Fibroblast of skin of back (primary cell): ENCODE measurements around the gene CPLX1.
"Not testable (repeated sequence)": the region's sequence is repeated elsewhere in the genome, so short reads cannot be mapped to it uniquely, and the experiment has no call there.

Experiments used
- DNase-seq: peaks from one replicate; pipeline ENCODE4 v3.0.0-alpha.2; 2013

The CPLX1 gene

GRCh38 chr4:791252-791897 lies 34.6 kb downstream of the CPLX1 start:
- no peak for DNase-seq

DNA sequence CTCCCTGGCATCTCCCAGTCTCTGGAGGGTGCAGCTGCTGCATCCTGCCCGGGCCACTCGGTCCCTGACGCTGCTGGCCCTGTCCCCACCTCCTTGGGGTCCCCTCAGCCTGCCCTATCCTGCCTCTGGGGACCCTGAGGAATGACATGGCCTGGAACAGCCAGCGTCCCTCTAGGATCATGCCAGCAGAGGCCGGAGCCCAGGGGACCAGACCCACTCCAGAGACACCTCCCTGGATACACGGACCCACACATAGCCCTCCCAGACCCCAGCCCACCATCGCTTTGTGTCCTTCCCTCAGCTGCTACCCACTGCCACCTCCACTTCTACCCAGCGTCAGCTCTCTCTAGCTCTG lies 35.5 kb downstream of the CPLX1 start:
- DNase-seq, result no peak

GRCh38 chr4:789571-790465 lies 36.1 kb downstream of the CPLX1 start:
- no peak for DNase-seq

DNA sequence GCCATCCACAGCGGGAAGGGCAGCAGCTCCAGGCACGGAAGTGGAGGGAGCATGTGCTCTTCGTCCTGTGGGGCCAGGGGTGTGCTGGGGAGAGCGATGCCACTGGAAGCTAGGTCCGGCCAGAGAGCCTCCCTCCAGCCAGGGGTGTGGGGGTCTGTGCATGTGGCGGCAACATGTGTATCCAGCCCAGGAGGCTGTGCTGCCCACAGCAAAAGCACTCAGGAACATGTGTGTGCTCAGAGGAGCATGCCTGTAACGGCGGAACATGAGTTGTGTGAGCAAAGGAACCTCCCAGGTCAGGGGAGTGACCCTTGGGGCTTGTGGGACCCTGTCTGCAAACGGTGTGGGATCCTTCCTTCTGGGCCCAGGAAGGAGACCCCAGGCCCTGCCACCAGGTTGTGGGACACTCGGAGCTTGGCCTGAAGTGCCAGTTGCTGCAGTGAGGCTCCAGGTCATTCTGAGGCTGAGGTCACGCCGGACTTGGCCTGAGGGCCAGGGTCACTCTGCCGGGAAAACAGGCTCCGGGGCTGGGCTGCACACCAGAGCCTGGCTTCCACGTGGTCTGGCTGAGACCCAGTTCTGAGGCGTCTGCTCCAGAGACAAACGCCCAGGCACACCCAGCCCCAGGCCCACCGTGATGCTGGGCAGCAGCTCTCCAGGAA lies 37.2 kb downstream of the CPLX1 start:
- no peak for DNase-seq

DNA sequence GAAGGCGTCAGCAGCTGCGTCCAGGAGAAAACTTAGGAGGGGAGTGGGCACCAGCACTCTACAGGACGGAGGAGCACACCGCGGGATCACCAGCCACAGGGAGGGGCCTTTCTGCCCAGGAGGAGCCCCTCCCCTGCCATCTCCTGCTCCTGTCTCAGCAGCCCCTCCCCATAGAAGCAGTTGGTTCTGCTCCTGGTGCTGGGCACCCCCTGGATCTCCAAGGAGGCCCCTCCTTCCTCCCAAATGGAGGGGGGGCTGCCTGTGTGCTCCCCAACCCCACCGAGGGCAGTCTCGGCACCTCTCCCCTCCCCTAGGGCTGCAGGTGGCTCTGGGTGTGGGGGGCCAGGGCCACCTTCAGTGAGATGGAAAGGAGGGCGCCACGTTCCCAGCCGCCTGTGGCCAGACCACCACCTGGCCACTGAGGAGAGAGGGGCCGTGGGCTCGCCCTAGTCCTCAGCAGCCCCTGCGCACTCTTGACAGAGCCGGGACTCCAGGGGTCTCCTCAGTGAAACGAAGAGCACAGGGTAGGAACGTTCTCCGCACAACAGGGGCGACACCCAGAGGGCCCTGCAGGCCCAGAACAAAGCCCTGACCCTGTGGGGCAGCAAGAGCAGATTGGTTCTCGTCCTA lies 37.8 kb downstream of the CPLX1 start:
- no peak for DNase-seq

- no peak for DNase-seq
Observed at GRCh38 chr4:787561-787981, 38.4 kb downstream of the CPLX1 start.

GRCh38 chr4:786861-787300 lies 39.0 kb downstream of the CPLX1 start:
- no peak for DNase-seq

DNA sequence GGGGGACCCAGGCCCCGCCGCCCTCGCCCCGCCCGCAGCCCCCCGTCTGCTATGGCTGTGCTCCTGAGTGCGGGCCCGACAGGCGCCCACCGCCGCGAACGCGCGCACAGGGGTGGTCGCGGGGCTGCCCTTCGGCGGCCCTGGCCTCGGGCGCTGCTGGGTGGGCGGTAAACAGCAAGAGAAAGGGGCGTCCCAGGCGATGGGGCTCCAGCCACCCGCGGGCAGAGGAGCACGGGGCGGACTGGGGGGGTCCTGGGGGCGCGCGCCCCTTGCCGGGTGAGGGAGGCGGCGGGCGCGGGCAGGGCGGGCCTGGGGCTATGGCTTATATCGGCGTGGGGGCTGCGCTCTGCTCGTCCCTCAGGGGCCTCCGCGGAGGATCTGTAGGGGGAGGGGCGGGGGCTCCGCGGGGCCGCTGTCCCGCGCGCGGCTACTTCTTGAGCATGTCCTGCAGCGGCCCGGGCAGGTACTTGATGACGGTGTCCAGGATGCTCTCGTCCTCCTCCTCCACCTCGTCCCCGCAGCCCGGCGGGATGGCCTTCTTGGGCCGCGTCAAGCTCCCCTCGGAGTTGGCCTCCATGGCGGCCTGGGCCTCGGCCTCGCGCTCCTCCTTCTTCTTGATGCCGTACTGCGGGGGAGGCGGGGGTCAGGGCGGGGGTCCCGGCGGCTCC lies 39.7 kb downstream of the CPLX1 start:
- no peak for DNase-seq

DNA sequence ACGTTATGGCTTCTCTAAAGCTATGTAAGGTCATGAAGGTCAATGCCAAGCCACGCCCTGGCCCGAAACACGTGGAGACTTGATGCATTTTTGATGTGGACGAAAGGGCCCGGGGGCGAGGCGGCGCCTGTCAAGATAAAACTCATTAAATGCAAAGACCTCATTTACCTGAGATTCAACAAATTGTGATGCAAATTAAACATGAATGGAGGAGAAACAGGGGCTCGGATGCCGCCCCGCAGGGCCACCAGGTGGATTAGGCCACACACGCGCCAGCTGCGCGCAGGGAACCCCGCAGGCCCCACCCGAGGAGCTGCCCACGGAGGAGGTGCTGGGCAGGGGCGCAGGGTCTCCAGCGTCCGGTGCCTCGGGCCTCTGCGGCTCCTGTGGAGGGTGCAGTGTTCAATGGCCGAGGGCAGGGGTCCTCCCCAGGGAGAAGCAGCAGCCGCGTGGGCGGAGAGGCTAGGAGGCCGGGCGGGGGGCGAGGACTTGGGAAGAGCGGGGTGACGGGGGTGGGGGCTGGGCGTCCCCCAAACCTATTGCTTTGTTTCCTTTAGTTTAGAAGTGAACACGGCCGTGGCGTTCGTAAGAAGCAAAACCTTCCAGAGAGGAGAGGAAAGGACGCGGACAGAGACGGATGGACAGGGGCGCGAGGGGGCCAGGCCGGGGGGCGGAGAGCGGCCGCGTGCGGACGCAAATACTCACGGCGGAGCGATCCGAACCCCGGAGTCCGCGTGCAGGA lies 40.4 kb downstream of the CPLX1 start:
- DNase-seq, result no peak

DNA sequence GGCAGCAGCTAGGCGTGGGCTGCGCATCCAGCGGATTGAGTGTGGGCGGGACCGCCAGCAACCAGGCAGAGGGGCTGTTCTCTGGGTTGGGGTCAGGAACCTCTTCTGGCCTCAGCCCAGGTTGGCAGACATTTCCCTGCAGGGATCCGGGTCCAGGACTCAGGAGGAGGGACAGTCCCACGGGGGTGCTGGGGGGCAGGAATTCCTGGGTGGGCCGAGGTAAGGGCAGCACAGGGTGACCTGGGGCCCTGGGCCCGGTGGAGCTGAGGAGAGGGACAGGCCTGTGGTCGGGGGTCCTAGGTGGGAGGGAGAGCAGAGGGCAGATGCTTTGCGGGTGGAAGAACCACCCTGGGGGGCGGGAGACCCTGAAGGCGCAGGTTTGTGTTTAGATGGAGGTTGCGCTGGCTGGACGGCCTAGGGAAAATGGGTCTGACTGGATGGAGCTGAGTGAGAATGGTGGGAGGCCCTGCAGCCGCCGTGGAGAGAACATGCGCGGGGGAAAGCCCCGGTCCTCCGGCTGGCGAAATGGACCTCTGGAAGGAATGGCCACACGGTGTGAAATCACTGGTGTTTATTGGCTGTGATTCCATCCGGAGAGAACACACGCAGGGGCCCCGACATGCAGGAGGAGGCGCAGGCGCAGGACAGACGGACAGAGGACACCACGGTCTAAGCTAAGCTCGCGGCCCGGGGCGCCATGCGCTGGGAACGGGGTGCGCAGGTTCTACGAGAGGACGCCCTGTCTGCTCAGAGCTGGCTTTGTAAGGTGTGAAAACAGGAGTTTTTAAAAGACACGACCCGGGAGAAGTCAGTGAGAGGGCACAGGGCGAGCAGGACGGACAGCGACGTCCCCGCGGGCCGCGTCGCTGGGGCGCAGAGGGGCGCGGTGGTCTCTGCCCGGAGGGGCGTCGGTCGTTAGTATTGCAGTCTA lies 41.3 kb downstream of the CPLX1 start:
- DNase-seq, result no peak

DNA sequence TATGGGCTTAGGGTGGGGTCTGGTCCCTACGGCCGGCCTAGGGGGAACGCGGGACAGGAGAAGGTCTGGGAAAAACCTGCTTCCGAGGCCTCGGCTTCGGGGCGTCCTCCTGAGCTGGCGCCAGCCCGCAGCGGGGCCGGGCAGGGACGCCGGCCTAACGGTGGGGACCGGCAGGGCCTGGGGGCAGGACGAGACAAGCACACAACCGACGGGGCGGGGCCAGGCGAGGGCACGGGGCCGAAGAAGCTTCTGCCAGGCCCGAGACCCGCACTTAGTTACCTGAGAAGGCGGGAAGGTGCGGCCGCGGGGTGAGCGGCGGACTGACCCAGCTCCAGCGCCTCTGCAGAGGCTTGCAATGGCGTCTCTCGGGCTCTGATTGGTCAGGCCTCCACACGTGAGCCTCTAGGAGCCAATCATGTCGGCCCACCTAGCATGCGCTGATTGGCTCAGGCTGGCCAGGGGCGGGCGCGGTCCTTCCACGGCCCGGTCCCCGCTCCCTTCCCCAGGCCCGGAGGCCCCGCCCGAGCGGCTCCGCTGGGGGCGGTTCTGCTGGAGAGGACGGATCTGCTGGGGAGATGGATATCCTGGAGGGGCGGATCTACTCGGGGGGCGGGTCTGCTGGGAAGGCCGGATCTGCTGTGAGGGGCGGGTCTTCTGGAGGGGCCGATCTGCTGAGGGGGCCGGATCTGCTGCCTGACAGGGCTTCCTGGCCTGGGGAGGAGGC lies 44.3 kb downstream of the CPLX1 start:
- DNase-seq, result peak; percentile 99

GRCh38 chr4:780716-781492 lies 45.0 kb downstream of the CPLX1 start:
- peak; percentile 20 for DNase-seq

- not testable (repeated sequence) for DNase-seq
Observed at GRCh38 chr4:780255-780654, 45.7 kb downstream of the CPLX1 start.

GRCh38 chr4:779555-779954 lies 46.4 kb downstream of the CPLX1 start:
- no peak for DNase-seq

GRCh38 chr4:777520-778262 lies 48.2 kb downstream of the CPLX1 start:
- no peak for DNase-seq

GRCh38 chr4:776743-777441 lies 49.0 kb downstream of the CPLX1 start:
- no peak for DNase-seq

GRCh38 chr4:775485-775884 lies 50.4 kb downstream of the CPLX1 start:
- not testable (repeated sequence) for DNase-seq
